Cortex of kidney (tissue), 1 donor: Measurements from ENCODE around the gene DNAJC2.
"Not testable (repeated sequence)": the region's sequence is repeated elsewhere in the genome, so short reads cannot be mapped to it uniquely, and the experiment has no call there.

Source experiments
- DNase-seq: peaks from one replicate; lab custom pipeline; 2025; lab: John Stamatoyannopoulos, UW

The DNAJC2 gene

GRCh38 chr7:103266229-103266628 is 78.3 kb downstream of the DNAJC2 start:
- not testable (repeated sequence) for DNase-seq

GRCh38 chr7:103264054-103264453 is 80.5 kb downstream of the DNAJC2 start:
- not testable (repeated sequence) for DNase-seq
